DND-41 (cell line): ENCODE measurements around the gene ARRDC3.
A peak's percentile ranks its signal among the peaks of the same experiment; 100 is the strongest.

Source experiments
- ATAC-seq: fragments of 200-7000 bp; cut with Tn5 transposase; 3 replicates; pipeline ENCODE4 v1.9.1; 2021; ENCODE audit warnings: low read depth; ENCODE audit not compliant: insufficient read depth
- DNase-seq: peaks from one replicate; pipeline ENCODE4 v3.0.0-alpha.2; 2020
- H2AFZ ChIP-seq: 2 replicates; pipeline ENCODE4 v1.6.0; 2012; ENCODE audit warnings: low read depth, low read length
- H3K27ac ChIP-seq: 2 replicates; pipeline ENCODE4 v1.5.1; 2012; ENCODE audit warnings: low read length, inconsistent platforms
- H3K27me3 ChIP-seq: fragments of 200-600 bp; sonication (generic); 2 replicates; pipeline ENCODE4 v1.6.0; 2012; ENCODE audit warnings: low read length, mild to moderate bottlenecking, inconsistent platforms; ENCODE audit not compliant: insufficient read depth, poor library complexity
- H3K36me3 ChIP-seq: 2 replicates; pipeline ENCODE4 v1.5.1; 2012; ENCODE audit warnings: low read length, inconsistent platforms; ENCODE audit not compliant: insufficient read depth
- H3K4me1 ChIP-seq: 2 replicates; pipeline ENCODE4 v1.5.1; 2012; ENCODE audit warnings: mild to moderate bottlenecking, low read length; ENCODE audit not compliant: insufficient read depth
- H3K4me2 ChIP-seq: 2 replicates; pipeline ENCODE4 v1.6.0; 2012; ENCODE audit warnings: mild to moderate bottlenecking, moderate library complexity, low read length, inconsistent platforms; ENCODE audit not compliant: insufficient read depth
- H3K4me3 ChIP-seq, 2 experiments: fragments of 200-600 bp in 1 of 2; shearing (Covaris generic) in 1 of 2; 2 replicates each; pipeline ENCODE4 v1.5.1; 2012 to 2016; ENCODE audit warnings: inconsistent platforms in 2 of 2, low read length in 2 of 2, mild to moderate bottlenecking in 2 of 2, low read depth in 1 of 2, moderate library complexity in 1 of 2
- H3K79me2 ChIP-seq: 2 replicates; pipeline ENCODE4 v1.6.0; 2012; ENCODE audit warnings: low read length, inconsistent platforms; ENCODE audit not compliant: insufficient read depth
- H3K9ac ChIP-seq: 2 replicates; pipeline ENCODE4 v1.6.0; 2012; ENCODE audit warnings: low read depth, mild to moderate bottlenecking, inconsistent platforms, low read length, moderate library complexity
- H3K9me3 ChIP-seq: 2 replicates; pipeline ENCODE4 v1.5.1; 2012; ENCODE audit warnings: low read length, moderate library complexity, mild to moderate bottlenecking, inconsistent platforms; ENCODE audit not compliant: insufficient read depth, severe bottlenecking
- H4K20me1 ChIP-seq: 2 replicates; pipeline ENCODE4 v1.6.0; 2012; ENCODE audit warnings: low read length; ENCODE audit not compliant: insufficient read depth
- CTCF ChIP-seq: IDR thresholded peaks from 2 replicates; pipeline ENCODE4 v1.5.1; 2012; ENCODE audit warnings: borderline replicate concordance, low read length, moderate library complexity, mild to moderate bottlenecking; ENCODE audit not compliant: poor library complexity, severe bottlenecking; ENCODE audit errors: extremely low read depth
- EZH2 ChIP-seq: IDR thresholded peaks from 3 replicates; pipeline ENCODE4 v1.6.1; 2012; ENCODE audit warnings: borderline replicate concordance, low read depth, mild to moderate bottlenecking, moderate library complexity, low read length, inconsistent platforms; ENCODE audit not compliant: severe bottlenecking

The ARRDC3 gene

GRCh38 chr5:91365498-91365897, 17.6 kb downstream of the ARRDC3 start:
- Histone ChIP-seq H3K4me2 (no peak overlapping the region), H3K9me3 (no peaks in the 10 kb centered on the region), H4K20me1 (peaks cover 6% of the 10 kb centered on the region; the same call in 1 of the 2 replicates), H2AFZ (no peak overlapping the region), H3K27me3 (no peaks in the 10 kb centered on the region), H3K9ac (no peak overlapping the region), H3K4me3 (no peak overlapping the region), H3K27ac (no peak overlapping the region), H3K4me1 (no peaks in the 10 kb centered on the region), H3K36me3 (peaks cover 22% of the 10 kb centered on the region), H3K79me2 (no peaks in the 10 kb centered on the region)
- ATAC-seq: no peak
- DNase-seq: no peak
- no peak for TF ChIP-seq CTCF
- no peak for TF ChIP-seq EZH2

GRCh38 chr5:91362935-91363334, 20.2 kb downstream of the ARRDC3 start:
- no peak overlapping the region for H2AFZ ChIP-seq
- no peaks in the 10 kb centered on the region; the same call in 1 of the 2 replicates for H3K36me3 ChIP-seq

GRCh38 chr5:91361790-91362189, 21.3 kb downstream of the ARRDC3 start:
- Histone ChIP-seq H3K4me1 (no peaks in the 10 kb centered on the region), H3K36me3 (no peaks in the 10 kb centered on the region), H2AFZ (no peak overlapping the region), H3K9ac (no peak overlapping the region), H3K4me2 (no peak overlapping the region), H3K79me2 (no peaks in the 10 kb centered on the region), H3K9me3 (no peaks in the 10 kb centered on the region), H3K4me3 (no peak overlapping the region), H3K27ac (no peak overlapping the region), H4K20me1 (no peaks in the 10 kb centered on the region), H3K27me3 (peaks cover 3% of the 10 kb centered on the region)
- DNase-seq (no peak), ATAC-seq (no peak)
- TF ChIP-seq CTCF (no peak), EZH2 (no peak)

More at GRCh38 chr5:91362935-91363334, 20.2 kb downstream of the ARRDC3 start:
- Histone ChIP-seq H3K4me3 (no peak overlapping the region), H3K27me3 (no peaks in the 10 kb centered on the region), H3K4me2 (no peak overlapping the region), H4K20me1 (no peaks in the 10 kb centered on the region), H3K9me3 (no peaks in the 10 kb centered on the region), H3K27ac (no peak overlapping the region), H3K4me1 (no peaks in the 10 kb centered on the region), H3K9ac (no peak overlapping the region), H3K79me2 (no peaks in the 10 kb centered on the region)
- TF ChIP-seq CTCF (no peak), EZH2 (no peak)
- no peak for ATAC-seq
- no peak for DNase-seq

- Histone ChIP-seq H3K4me3 (no peak overlapping the region), H3K9me3 (no peaks in the 10 kb centered on the region), H3K4me1 (no peaks in the 10 kb centered on the region), H3K79me2 (no peaks in the 10 kb centered on the region), H3K27ac (no peak overlapping the region), H2AFZ (no peak overlapping the region), H4K20me1 (no peaks in the 10 kb centered on the region), H3K36me3 (no peaks in the 10 kb centered on the region), H3K4me2 (no peak overlapping the region), H3K27me3 (peaks cover 3% of the 10 kb centered on the region), H3K9ac (no peak overlapping the region)
- TF ChIP-seq CTCF (no peak), EZH2 (no peak)
- ATAC-seq: peak; percentile 73
- DNase-seq: no peak
These were observed 21.9 kb downstream of the ARRDC3 start for GRCh38 chr5:91361055-91361701.
